H1 (cell line): Measurements from ENCODE around the gene EML1. TPM values are rescaled to one million over a fixed set of nuclear protein-coding genes. Genes with fewer than 3 reads are reported as not detected.

Source experiments
- CTCF ChIA-PET: fragments of 300-600 bp; sonication (Branson Sonifier 250); formaldehyde crosslinking; loops from one replicate; lab custom pipeline; 2021; ENCODE audit not compliant: partially characterized antibody; lab: Charles Lee
- POLR2A ChIA-PET: fragments of 300-600 bp; sonication (Branson Sonifier 250); formaldehyde crosslinking; loops from one replicate; lab custom pipeline; 2021; ENCODE audit warnings: inconsistent platforms; ENCODE audit not compliant: partially characterized antibody; lab: Charles Lee
- DNase-seq, 2 experiments: peaks; one replicate each; pipeline versions ENCODE4 v3.0.0 to v3.0.0-alpha.2; 2010 to 2022; ENCODE audit warnings: low spot score in 2 of 2, low read depth in 1 of 2, mixed read lengths in 1 of 2
- FAIRE-seq: peaks from 2 replicates; lab custom pipeline; 2011; peaks lifted over from hg19 to GRCh38; lab: Jason Lieb, UNC
- H2AFZ ChIP-seq: 2 replicates; pipeline ENCODE4 v1.8.1; 2012; ENCODE audit warnings: low read length, inconsistent platforms
- H2AK5ac ChIP-seq: 2 replicates; pipeline ENCODE4 v1.6.1; 2013; ENCODE audit warnings: low read depth, low read length
- H2BK120ac ChIP-seq: replicated peaks from 2 replicates; pipeline ENCODE3; 2013; ENCODE audit warnings: low read depth, low read length, inconsistent platforms
- H2BK12ac ChIP-seq: 2 replicates; pipeline ENCODE4 v1.6.1; 2013; ENCODE audit warnings: low read depth, low read length
- H2BK15ac ChIP-seq: 2 replicates; pipeline ENCODE4 v1.6.1; 2013; ENCODE audit warnings: low read length
- H2BK20ac ChIP-seq: 2 replicates; pipeline ENCODE4 v1.6.1; 2013; ENCODE audit warnings: low read length
- H2BK5ac ChIP-seq: 2 replicates; pipeline ENCODE4 v1.6.1; 2013; ENCODE audit warnings: low read depth, low read length
- H3K14ac ChIP-seq: 2 replicates; pipeline ENCODE4 v1.6.1; 2013; ENCODE audit warnings: inconsistent platforms; ENCODE audit not compliant: insufficient read length
- H3K18ac ChIP-seq: 2 replicates; pipeline ENCODE4 v1.6.1; 2013; ENCODE audit warnings: low read length; ENCODE audit errors: extremely low read depth
- H3K23ac ChIP-seq: 2 replicates; pipeline ENCODE4 v1.6.1; 2013; ENCODE audit warnings: inconsistent platforms; ENCODE audit not compliant: insufficient read length
- H3K23me2 ChIP-seq: 2 replicates; pipeline ENCODE4 v1.6.1; 2013; ENCODE audit warnings: low read depth, low read length
- H3K27ac ChIP-seq: 2 replicates; pipeline ENCODE4 v1.6.1; 2011; ENCODE audit warnings: low read depth, low read length, inconsistent platforms
- H3K27me3 ChIP-seq, 4 experiments: replicated peaks in 1 of 4; 1 replicate in 1 of 4; 2 replicates in 3 of 4; pipeline versions ENCODE4 v1.6.1 to v1.8.1; 2011 to 2013; ENCODE audit warnings: low read length in 3 of 4, mild to moderate bottlenecking in 3 of 4, inconsistent platforms in 2 of 4, mixed read lengths in 2 of 4, moderate library complexity in 1 of 4; ENCODE audit not compliant: control insufficient read depth in 3 of 4, insufficient read depth in 3 of 4; ENCODE audit errors: extremely low read depth in 1 of 4
- H3K36me3 ChIP-seq, 4 experiments: 2 replicates each; pipeline versions ENCODE4 v1.6.1 to v1.8.1; 2011 to 2013; ENCODE audit warnings: mild to moderate bottlenecking in 4 of 4, low read length in 3 of 4, moderate library complexity in 2 of 4, control low read depth in 1 of 4, inconsistent platforms in 1 of 4; ENCODE audit not compliant: insufficient read depth in 4 of 4, control insufficient read depth in 2 of 4
- H3K4ac ChIP-seq: replicated peaks from 2 replicates; pipeline ENCODE3; 2013; ENCODE audit warnings: low read length, low read depth, mixed read lengths, inconsistent platforms; ENCODE audit not compliant: insufficient read length
- H3K4me1 ChIP-seq, 4 experiments: replicated peaks in 1 of 4; 1 replicate in 1 of 4; 2 replicates in 3 of 4; pipeline versions ENCODE4 v1.6.1 to v1.8.1; 2011 to 2013; ENCODE audit warnings: low read length in 3 of 4, inconsistent platforms in 2 of 4, mixed read lengths in 1 of 4; ENCODE audit not compliant: insufficient read depth in 4 of 4, control insufficient read depth in 3 of 4
- H3K4me2 ChIP-seq, 2 experiments: 2 replicates each; pipeline versions ENCODE4 v1.6.1 to v1.8.1; 2011 to 2013; ENCODE audit warnings: low read depth in 2 of 2, low read length in 2 of 2, control low read depth in 1 of 2, inconsistent platforms in 1 of 2, mild to moderate bottlenecking in 1 of 2; ENCODE audit not compliant: insufficient read depth in 1 of 2
- H3K4me3 ChIP-seq, 4 experiments: fragments of 200-600, 300-600 bp in 1 of 4; sonication (generic), shearing (Covaris generic), sonication (Bioruptor Twin) in 1 of 4; 2 replicates each; pipeline versions ENCODE4 v1.5.1 to v1.8.1; 2011 to 2016; ENCODE audit warnings: low read length in 4 of 4, low read depth in 3 of 4, control low read depth in 2 of 4, inconsistent platforms in 2 of 4, mild to moderate bottlenecking in 2 of 4, mixed read lengths in 1 of 4, moderate library complexity in 1 of 4; ENCODE audit not compliant: insufficient read depth in 2 of 4; ENCODE audit errors: extremely low read depth in 1 of 4
- H3K56ac ChIP-seq: replicated peaks from 2 replicates; pipeline ENCODE3; 2013; ENCODE audit warnings: low read depth, mild to moderate bottlenecking, mixed read lengths, low read length, inconsistent platforms; ENCODE audit not compliant: insufficient read length
- H3K79me1 ChIP-seq: 2 replicates; pipeline ENCODE4 v1.6.1; 2013; ENCODE audit warnings: low read depth, low read length, control low read depth
- H3K79me2 ChIP-seq, 2 experiments: 2 replicates each; pipeline versions ENCODE4 v1.6.1 to v1.8.1; 2012 to 2013; ENCODE audit warnings: low read length in 2 of 2, mild to moderate bottlenecking in 2 of 2, inconsistent platforms in 1 of 2; ENCODE audit not compliant: insufficient read depth in 2 of 2, control insufficient read depth in 1 of 2
- H3K9ac ChIP-seq, 4 experiments: replicated peaks in 1 of 4; 1 replicate in 1 of 4; 2 replicates in 3 of 4; pipeline versions ENCODE4 v1.6.1 to v1.8.1; 2011 to 2013; ENCODE audit warnings: low read depth in 3 of 4, low read length in 3 of 4, control low read depth in 2 of 4, mild to moderate bottlenecking in 2 of 4, moderate library complexity in 2 of 4, inconsistent platforms in 1 of 4; ENCODE audit errors: extremely low read depth in 1 of 4
- H3K9me3 ChIP-seq, 2 experiments: 2 replicates each; pipeline versions ENCODE4 v1.6.1 to v1.8.1; 2012 to 2013; ENCODE audit warnings: mild to moderate bottlenecking in 2 of 2, moderate library complexity in 2 of 2, control low read depth in 1 of 2, inconsistent platforms in 1 of 2, low read depth in 1 of 2, low read length in 1 of 2, mixed read lengths in 1 of 2; ENCODE audit not compliant: insufficient read depth in 2 of 2
- H4K20me1 ChIP-seq, 2 experiments: replicated peaks in 1 of 2; 2 replicates each; pipeline versions ENCODE3 to v1.8.1; 2011 to 2013; ENCODE audit warnings: inconsistent platforms in 2 of 2, low read length in 2 of 2, mild to moderate bottlenecking in 1 of 2; ENCODE audit not compliant: insufficient read depth in 2 of 2, control insufficient read depth in 1 of 2
- H4K5ac ChIP-seq: 2 replicates; pipeline ENCODE4 v1.6.1; 2013; ENCODE audit warnings: low read length, low read depth, mixed read lengths, inconsistent platforms; ENCODE audit not compliant: insufficient read length
- H4K8ac ChIP-seq: 2 replicates; pipeline ENCODE4 v1.8.0; 2013; ENCODE audit warnings: mild to moderate bottlenecking, moderate library complexity, low read length, inconsistent platforms; ENCODE audit not compliant: insufficient read depth; ENCODE audit errors: extremely low read depth
- H4K91ac ChIP-seq: replicated peaks from 2 replicates; pipeline ENCODE3; 2013; ENCODE audit warnings: low read length, mixed read lengths, inconsistent platforms; ENCODE audit not compliant: insufficient read length
- BCL11A ChIP-seq, 2 experiments: IDR thresholded peaks; one replicate each; pipeline ENCODE4 v1.6.1; 2011; ENCODE audit warnings: low read depth in 2 of 2, low read length in 2 of 2, mild to moderate bottlenecking in 2 of 2
- CHD1 ChIP-seq: IDR thresholded peaks from 2 replicates; pipeline ENCODE4 v1.6.1; 2012; ENCODE audit warnings: low read depth, low read length, improper control_type of control experiment
- CHD2 ChIP-seq: IDR thresholded peaks from 2 replicates; pipeline ENCODE4 v1.6.1; 2012; ENCODE audit warnings: low read length, improper control_type of control experiment
- GTF2F1 ChIP-seq: IDR thresholded peaks from 2 replicates; pipeline ENCODE4 v1.6.1; 2012; ENCODE audit warnings: low read depth, low read length, improper control_type of control experiment, borderline replicate concordance
- JUN ChIP-seq: IDR thresholded peaks from 2 replicates; pipeline ENCODE4 v1.6.1; 2011; ENCODE audit warnings: low read depth, mild to moderate bottlenecking, improper control_type of control experiment, low read length
- PHF8 ChIP-seq: fragments of 200-600 bp; sonication (generic); conservative IDR thresholded peaks from 2 replicates; pipeline ENCODE4 v1.7.1; 2012; ENCODE audit warnings: low read depth, mild to moderate bottlenecking, inconsistent platforms, low read length, moderate library complexity
- POLR2A ChIP-seq, 2 experiments: IDR thresholded peaks; 1 replicate in 1 of 2; 2 replicates in 1 of 2; pipeline ENCODE4 v1.6.1; 2011; ENCODE audit warnings: low read depth in 2 of 2, low read length in 2 of 2, mild to moderate bottlenecking in 2 of 2; ENCODE audit errors: control extremely low read depth in 1 of 2
- TBP ChIP-seq: IDR thresholded peaks from 2 replicates; pipeline ENCODE4 v1.6.1; 2011; ENCODE audit warnings: low read depth, low read length, improper control_type of control experiment
- YY1 ChIP-seq: IDR thresholded peaks from 2 replicates; pipeline ENCODE4 v1.6.1; 2011; ENCODE audit warnings: low read depth, mild to moderate bottlenecking, low read length
- WGBS, 2 experiments: shearing (Covaris generic) in 1 of 2; methylation state at CpG; one replicate each; pipeline versions ENCODE4 v1.1.6 to v1.1.7; 2013 to 2015; ENCODE audit warnings: low lambda C conversion rate in 2 of 2, mixed read lengths in 2 of 2, inconsistent platforms in 1 of 2, low coverage in 1 of 2, missing lambda C conversion rate in 1 of 2; ENCODE audit not compliant: insufficient replicate concordance in 2 of 2, insufficient coverage in 1 of 2, insufficient read length in 1 of 2; ENCODE audit errors: extremely low coverage in 1 of 2, missing lambda C conversion rate in 1 of 2; 5-methylcytosine and 5-hydroxymethylcytosine counted together
- polyA plus RNA-seq, 7 experiments: library from polyadenylated mRNA; depleted of rRNA in 3 of 7; stranded (reverse) in 5 of 7; unstranded in 2 of 7; fragments of >200 nt in 5 of 7; fragments of 200-250 nt in 2 of 7; gene quantifications; 1 replicate in 5 of 7; 2 replicates in 1 of 7; 4 replicates in 1 of 7; pipeline versions ENCODE4 v1.2.1 to v1.2.3, GENCODE V29; 2011 to 2013; ENCODE audit warnings: missing spikeins in 2 of 7, mixed read lengths in 2 of 7
- total RNA-seq: library from RNA; stranded (reverse); fragmentation: NEBNext Ultra II Directional; extraction: Animal tissue kit (Norgen Biotek cat#: 25700); gene quantifications from 2 replicates; pipeline ENCODE4 v1.2.1, GENCODE V29; 2021

The EML1 gene
- total and polyA plus RNA-seq, 2 of the 8 experiments (the other 6 are each of a cell fraction or from before 2014, with no cell fraction given) = 11.1 to 24.7 TPM

DNA sequence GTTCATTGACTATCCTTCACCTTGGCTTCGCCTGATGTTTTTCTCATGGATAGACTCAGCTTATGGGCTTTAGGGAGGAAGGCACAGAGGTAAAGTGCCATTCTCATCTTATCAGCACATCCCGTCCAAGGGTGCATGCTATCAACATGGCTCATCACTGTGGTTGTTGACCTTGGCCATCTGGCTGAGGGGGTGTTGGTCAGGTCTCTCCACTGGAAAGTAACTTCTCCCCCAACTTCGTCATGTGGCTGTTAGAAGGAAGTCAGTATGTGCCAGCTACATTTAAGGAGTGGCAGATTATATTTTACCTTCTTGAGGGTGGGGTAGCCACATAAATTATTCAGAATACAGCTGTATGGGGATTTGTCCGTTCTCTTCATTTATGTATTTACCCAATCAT, 68.9 kb downstream of the EML1 start:
- H3K36me3 ChIP-seq = peaks cover 0 to 8% (median 5%) of the 10 kb centered on the region in 4 experiments; a peak in 5 of 8 replicates

More for the DNA sequence above, 68.9 kb downstream of the EML1 start:
- Histone ChIP-seq H3K4me2 (no peak overlapping the region), H3K4me1 (no peaks in the 10 kb centered on the region; a peak in 1 of 7 replicates), H2BK120ac (no peak overlapping the region), H2BK12ac (no peak overlapping the region), H3K4ac (no peak overlapping the region), H4K8ac (no peak overlapping the region), H3K14ac (no peak overlapping the region), H4K91ac (no peak overlapping the region), H3K79me2 (no peaks in the 10 kb centered on the region), H3K23ac (no peak overlapping the region), H3K9me3 (peaks cover 3 to 4% of the 10 kb centered on the region in 2 experiments; a peak in 3 of 4 replicates), H2BK15ac (no peak overlapping the region), H3K27ac (no peak overlapping the region), H2BK5ac (no peak overlapping the region), H3K18ac (no peak overlapping the region), H3K79me1 (no peaks in the 10 kb centered on the region), H2AK5ac (no peak overlapping the region), H3K9ac (no peak overlapping the region), H3K4me3 (no peak overlapping the region), H4K20me1 (no peaks in the 10 kb centered on the region), H2AFZ (no peak overlapping the region), H3K27me3 (no peaks in the 10 kb centered on the region), H2BK20ac (no peak overlapping the region), H3K56ac (no peak overlapping the region), H3K23me2 (no peaks in the 10 kb centered on the region), H4K5ac (no peak overlapping the region)
- DNase-seq = no peak
- ChIA-PET CTCF (interaction anchor here (1.0 to 1.2 kb wide), 3 partner anchors 9 to 106 kb away, joined by 3 to 5 read pairs (median 3); no protein-coding TSS in a partner anchor), POLR2A (no interaction called here)
- WGBS, 2 experiments = 92% methylated on average over 4 of the region's 4 CpGs; no CpG with 5 or more reads in 1 of the 2 experiments
- no peak for FAIRE-seq
- TF ChIP-seq YY1 (no peak), TBP (no peak), PHF8 (no peak), CHD1 (no peak), GTF2F1 (no peak), CHD2 (no peak), POLR2A (IDR thresholded peaks at IDR 0.05; ENCODE audit: control extremely low read depth in 1 of 2, low read depth in 2 of 2, low read length in 2 of 2) (no peak), JUN (no peak), BCL11A (IDR thresholded peaks at IDR 0.05; ENCODE audit: low read depth in 2 of 2, low read length in 2 of 2) (no peak)
